OCI-LY7 (cell line): ENCODE results near the gene PITPNC1.

ENCODE experiments used
- EZH2phosphoT487 ChIP-seq: fragments of 200-600 bp; sonication (generic); IDR thresholded peaks from 2 replicates; pipeline ENCODE4 v1.6.1; 2018; ENCODE audit warnings: low read depth, borderline replicate concordance, mild to moderate bottlenecking, mixed run types, antibody characterized with exemption, low read length, moderate library complexity, mixed read lengths
- TF ChIP-seq, protein P1 (sequence below): fragments of 200-600 bp; sonication (generic); conservative IDR thresholded peaks from 2 replicates; pipeline ENCODE4 v1.5.1; 2014; ENCODE audit warnings: mild to moderate bottlenecking, antibody characterized with exemption, low read length, moderate library complexity, mixed read lengths

DNA sequence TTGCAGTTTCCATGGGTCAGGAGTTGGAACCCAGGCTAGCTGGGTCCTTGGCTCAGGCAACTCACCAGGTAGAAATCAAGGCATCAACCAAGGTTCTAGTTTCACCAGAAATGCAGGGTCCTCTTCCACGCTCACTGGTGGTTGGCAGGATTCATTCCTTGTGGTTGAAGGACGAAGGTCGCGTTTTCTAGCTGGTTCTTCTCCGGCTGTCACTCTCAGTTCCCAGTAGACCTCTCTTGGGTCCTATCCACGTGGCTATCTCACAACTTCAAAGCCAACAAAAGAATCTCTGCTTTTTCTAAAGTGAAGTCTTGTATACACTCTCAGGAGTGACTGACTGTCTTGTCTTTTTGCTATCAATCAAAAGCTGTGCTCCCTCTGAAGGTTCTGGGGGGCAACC lies 194.4 kb downstream of the PITPNC1 start:
- TF ChIP-seq, protein P1, sequence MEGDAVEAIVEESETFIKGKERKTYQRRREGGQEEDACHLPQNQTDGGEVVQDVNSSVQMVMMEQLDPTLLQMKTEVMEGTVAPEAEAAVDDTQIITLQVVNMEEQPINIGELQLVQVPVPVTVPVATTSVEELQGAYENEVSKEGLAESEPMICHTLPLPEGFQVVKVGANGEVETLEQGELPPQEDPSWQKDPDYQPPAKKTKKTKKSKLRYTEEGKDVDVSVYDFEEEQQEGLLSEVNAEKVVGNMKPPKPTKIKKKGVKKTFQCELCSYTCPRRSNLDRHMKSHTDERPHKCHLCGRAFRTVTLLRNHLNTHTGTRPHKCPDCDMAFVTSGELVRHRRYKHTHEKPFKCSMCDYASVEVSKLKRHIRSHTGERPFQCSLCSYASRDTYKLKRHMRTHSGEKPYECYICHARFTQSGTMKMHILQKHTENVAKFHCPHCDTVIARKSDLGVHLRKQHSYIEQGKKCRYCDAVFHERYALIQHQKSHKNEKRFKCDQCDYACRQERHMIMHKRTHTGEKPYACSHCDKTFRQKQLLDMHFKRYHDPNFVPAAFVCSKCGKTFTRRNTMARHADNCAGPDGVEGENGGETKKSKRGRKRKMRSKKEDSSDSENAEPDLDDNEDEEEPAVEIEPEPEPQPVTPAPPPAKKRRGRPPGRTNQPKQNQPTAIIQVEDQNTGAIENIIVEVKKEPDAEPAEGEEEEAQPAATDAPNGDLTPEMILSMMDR = no peak
- no peak for TF ChIP-seq EZH2phosphoT487
